Activated T-cell treated with anti-CD3 and anti-CD28 coated beads, Interleukin-2, amount 50 U/mL, for 4 hours (primary cell): ENCODE measurements around the gene TRERF1. TPM values are rescaled to one million over a fixed set of nuclear protein-coding genes. Genes with fewer than 3 reads are reported as not detected.

Experiments used
- ATAC-seq, 2 donors: fragments of 200-7000 bp; cut with Tn5 transposase; one replicate each; pipeline ENCODE4 v1.10.0; 2021
- DNase-seq: peaks from one replicate; pipeline ENCODE4 v3.0.0-alpha.2; 2020
- H3K27me3 Mint-ChIP-seq: one replicate; pipeline ENCODE4 v1.8.0; 2021; ENCODE audit warnings: low read depth, mixed read lengths
- H3K36me3 Mint-ChIP-seq: one replicate; pipeline ENCODE4 v1.8.0; 2022; ENCODE audit warnings: mixed read lengths; ENCODE audit not compliant: insufficient read depth
- H3K4me1 Mint-ChIP-seq: one replicate; pipeline ENCODE4 v1.8.0; 2021; ENCODE audit warnings: low read depth, mixed read lengths
- H3K4me3 Mint-ChIP-seq: one replicate; pipeline ENCODE4 v1.8.0; 2021; ENCODE audit warnings: mild to moderate bottlenecking, moderate library complexity, mixed read lengths
- H3K9me3 Mint-ChIP-seq: one replicate; pipeline ENCODE4 v1.8.0; 2021; ENCODE audit warnings: mixed read lengths
- total RNA-seq, 3 donors: library from RNA; stranded (reverse); gene quantifications; one replicate each; pipeline ENCODE4 v1.2.1, GENCODE V29; 2021

TRERF1 gene
- total RNA-seq, 3 donors from 2014 or later: 8.9 to 9.4 (median 9.0) TPM

- ATAC-seq: no peak
- no peaks in the 10 kb centered on the region for H3K27me3 Mint-ChIP-seq
- H3K4me3 Mint-ChIP-seq: no peak overlapping the region
These were observed 183.5 kb downstream of the TRERF1 start for GRCh38 chr6:42268016-42268834.

GRCh38 chr6:42266538-42266937 lies 185.2 kb downstream of the TRERF1 start:
- DNase-seq (no peak), ATAC-seq (no peak)
- H3K36me3 Mint-ChIP-seq: peaks cover 20% of the 10 kb centered on the region
- peaks cover 5% of the 10 kb centered on the region for H3K4me1 Mint-ChIP-seq
- H3K27me3 Mint-ChIP-seq: no peaks in the 10 kb centered on the region
- no peak overlapping the region for H3K4me3 Mint-ChIP-seq
- no peaks in the 10 kb centered on the region for H3K9me3 Mint-ChIP-seq

More at GRCh38 chr6:42268016-42268834, 183.5 kb downstream of the TRERF1 start:
- no peak for DNase-seq
- Mint-ChIP-seq H3K9me3 (no peaks in the 10 kb centered on the region), H3K36me3 (peaks cover 17% of the 10 kb centered on the region), H3K4me1 (peaks cover 5% of the 10 kb centered on the region)

- H3K4me1 Mint-ChIP-seq: peaks cover 10% of the 10 kb centered on the region
- H3K36me3 Mint-ChIP-seq: peaks cover 20% of the 10 kb centered on the region
- H3K9me3 Mint-ChIP-seq: no peaks in the 10 kb centered on the region
- H3K27me3 Mint-ChIP-seq: no peaks in the 10 kb centered on the region
- DNase-seq (no peak), ATAC-seq (no peak)
- no peak overlapping the region for H3K4me3 Mint-ChIP-seq
These were observed 186.8 kb downstream of the TRERF1 start for GRCh38 chr6:42264852-42265390.

GRCh38 chr6:42264162-42264851 lies 187.4 kb downstream of the TRERF1 start:
- peaks cover 15% of the 10 kb centered on the region for H3K36me3 Mint-ChIP-seq
- ATAC-seq: no peak
- no peak overlapping the region for H3K4me3 Mint-ChIP-seq
- no peak for DNase-seq
- H3K9me3 Mint-ChIP-seq: no peaks in the 10 kb centered on the region
- H3K27me3 Mint-ChIP-seq: no peaks in the 10 kb centered on the region
- peaks cover 5% of the 10 kb centered on the region for H3K4me1 Mint-ChIP-seq

- Mint-ChIP-seq H3K4me1 (peaks cover 4% of the 10 kb centered on the region), H3K36me3 (peaks cover 11% of the 10 kb centered on the region), H3K9me3 (no peaks in the 10 kb centered on the region), H3K27me3 (no peaks in the 10 kb centered on the region), H3K4me3 (no peak overlapping the region)
- DNase-seq (no peak), ATAC-seq (no peak)
These were observed 188.5 kb downstream of the TRERF1 start for GRCh38 chr6:42263165-42263728.

- H3K9me3 Mint-ChIP-seq: no peaks in the 10 kb centered on the region
- H3K4me1 Mint-ChIP-seq: peaks cover 4% of the 10 kb centered on the region
- peaks cover 14% of the 10 kb centered on the region for H3K36me3 Mint-ChIP-seq
- peak; percentile 38 for DNase-seq
- H3K27me3 Mint-ChIP-seq: no peaks in the 10 kb centered on the region
- ATAC-seq: peak; percentile 76 to 77
- H3K4me3 Mint-ChIP-seq: no peak overlapping the region
These were observed 190.8 kb downstream of the TRERF1 start for GRCh38 chr6:42260972-42261371.

- peak; percentile 14 to 48 for ATAC-seq
- Mint-ChIP-seq H3K27me3 (no peaks in the 10 kb centered on the region), H3K4me3 (no peak overlapping the region), H3K9me3 (no peaks in the 10 kb centered on the region), H3K36me3 (peaks cover 14% of the 10 kb centered on the region), H3K4me1 (peaks cover 4% of the 10 kb centered on the region)
- DNase-seq: no peak
These were observed 191.3 kb downstream of the TRERF1 start for GRCh38 chr6:42260396-42260888.

- no peak overlapping the region for H3K4me3 Mint-ChIP-seq
- peaks cover 4% of the 10 kb centered on the region for H3K4me1 Mint-ChIP-seq
- H3K36me3 Mint-ChIP-seq: peaks cover 16% of the 10 kb centered on the region
- no peak for DNase-seq
- ATAC-seq: no peak
- no peaks in the 10 kb centered on the region for H3K27me3 Mint-ChIP-seq
- no peaks in the 10 kb centered on the region for H3K9me3 Mint-ChIP-seq
These were observed 191.8 kb downstream of the TRERF1 start for GRCh38 chr6:42259841-42260395.

GRCh38 chr6:42259286-42259685 lies 192.4 kb downstream of the TRERF1 start:
- H3K36me3 Mint-ChIP-seq: peaks cover 20% of the 10 kb centered on the region
- DNase-seq (no peak), ATAC-seq (no peak)
- peaks cover 4% of the 10 kb centered on the region for H3K4me1 Mint-ChIP-seq
- no peak overlapping the region for H3K4me3 Mint-ChIP-seq
- H3K9me3 Mint-ChIP-seq: no peaks in the 10 kb centered on the region
- no peaks in the 10 kb centered on the region for H3K27me3 Mint-ChIP-seq

GRCh38 chr6:42257614-42258013 lies 194.1 kb downstream of the TRERF1 start:
- peaks cover 4% of the 10 kb centered on the region for H3K4me1 Mint-ChIP-seq
- H3K27me3 Mint-ChIP-seq: no peaks in the 10 kb centered on the region
- ATAC-seq (no peak), DNase-seq (no peak)
- no peak overlapping the region for H3K4me3 Mint-ChIP-seq
- H3K9me3 Mint-ChIP-seq: no peaks in the 10 kb centered on the region
- H3K36me3 Mint-ChIP-seq: peaks cover 28% of the 10 kb centered on the region

- no peak for DNase-seq
- Mint-ChIP-seq H3K4me1 (peaks cover 4% of the 10 kb centered on the region), H3K36me3 (peaks cover 29% of the 10 kb centered on the region), H3K9me3 (no peaks in the 10 kb centered on the region), H3K4me3 (no peak overlapping the region), H3K27me3 (no peaks in the 10 kb centered on the region)
- no peak for ATAC-seq
These were observed 194.7 kb downstream of the TRERF1 start for GRCh38 chr6:42257063-42257462.

- no peak for DNase-seq
- H3K4me1 Mint-ChIP-seq: no peaks in the 10 kb centered on the region
- ATAC-seq: no peak
- H3K36me3 Mint-ChIP-seq: peaks cover 33% of the 10 kb centered on the region
- no peak overlapping the region for H3K4me3 Mint-ChIP-seq
- no peaks in the 10 kb centered on the region for H3K27me3 Mint-ChIP-seq
- H3K9me3 Mint-ChIP-seq: no peaks in the 10 kb centered on the region
These were observed 196.7 kb downstream of the TRERF1 start for GRCh38 chr6:42255050-42255449.

- DNase-seq (no peak), ATAC-seq (no peak)
- Mint-ChIP-seq H3K27me3 (no peaks in the 10 kb centered on the region), H3K4me1 (no peaks in the 10 kb centered on the region), H3K9me3 (no peaks in the 10 kb centered on the region), H3K4me3 (no peak overlapping the region), H3K36me3 (peaks cover 33% of the 10 kb centered on the region)
These were observed 197.2 kb downstream of the TRERF1 start for GRCh38 chr6:42254505-42254904.
